Activated CD8-positive, alpha-beta memory T cell treated with anti-CD3 and anti-CD28 coated beads, Interleukin-2, amount 50 U/mL, for 4 hours (primary cell): ENCODE results near the gene PPM1H.
"Not testable (repeated sequence)": the region's sequence is repeated elsewhere in the genome, so short reads cannot be mapped to it uniquely, and the experiment has no call there.

Source experiments
- DNase-seq: peaks from one replicate; pipeline ENCODE4 v3.0.0-alpha.2; 2020

PPM1H gene

DNA sequence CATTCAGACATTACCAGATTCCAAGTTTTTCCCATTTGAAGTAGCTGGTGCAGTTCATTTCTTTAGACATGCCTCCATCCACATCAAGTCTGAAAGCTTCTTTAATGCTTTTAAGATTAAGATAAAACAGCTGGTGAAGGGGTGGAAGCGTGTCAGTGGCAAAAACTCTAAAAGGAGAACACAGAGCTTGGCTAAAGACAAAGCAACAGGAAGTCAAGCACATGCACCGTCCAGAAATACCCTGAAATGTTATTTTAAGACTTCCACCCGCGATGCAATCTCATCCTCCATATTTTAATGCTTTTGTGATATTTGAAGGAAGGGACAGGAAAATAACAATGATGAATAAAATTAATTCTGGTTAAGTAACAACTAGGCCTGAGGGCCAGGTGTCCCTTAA lies 31.8 kb downstream of the PPM1H start:
- DNase-seq: no peak

DNA sequence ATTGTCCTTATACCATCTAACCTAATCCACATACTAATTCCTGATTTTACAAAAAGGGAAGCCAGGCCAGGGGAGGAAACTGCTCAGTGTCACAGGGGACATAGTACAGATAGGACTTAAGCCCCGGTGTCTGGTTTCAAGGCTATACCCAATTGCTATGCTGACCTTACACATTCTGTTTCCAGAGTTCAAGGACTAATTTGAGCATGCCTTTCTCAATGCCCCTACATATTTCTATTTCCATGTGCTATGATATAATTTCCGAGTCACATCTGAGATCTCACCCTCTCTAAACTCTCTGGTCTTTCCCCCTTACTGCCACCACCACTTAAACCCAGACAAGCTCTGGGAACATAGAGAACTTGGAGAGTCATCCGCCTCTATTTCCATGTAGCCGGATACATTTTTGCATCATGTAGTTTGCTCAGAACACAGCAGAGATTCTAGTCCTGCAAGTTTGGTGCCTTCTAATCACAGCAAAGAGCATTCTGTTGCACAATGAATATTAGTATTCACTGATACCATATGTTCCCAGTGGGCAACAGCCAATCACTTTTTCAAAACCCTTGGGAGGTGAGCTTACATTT lies 34.2 kb downstream of the PPM1H start:
- no peak for DNase-seq

DNA sequence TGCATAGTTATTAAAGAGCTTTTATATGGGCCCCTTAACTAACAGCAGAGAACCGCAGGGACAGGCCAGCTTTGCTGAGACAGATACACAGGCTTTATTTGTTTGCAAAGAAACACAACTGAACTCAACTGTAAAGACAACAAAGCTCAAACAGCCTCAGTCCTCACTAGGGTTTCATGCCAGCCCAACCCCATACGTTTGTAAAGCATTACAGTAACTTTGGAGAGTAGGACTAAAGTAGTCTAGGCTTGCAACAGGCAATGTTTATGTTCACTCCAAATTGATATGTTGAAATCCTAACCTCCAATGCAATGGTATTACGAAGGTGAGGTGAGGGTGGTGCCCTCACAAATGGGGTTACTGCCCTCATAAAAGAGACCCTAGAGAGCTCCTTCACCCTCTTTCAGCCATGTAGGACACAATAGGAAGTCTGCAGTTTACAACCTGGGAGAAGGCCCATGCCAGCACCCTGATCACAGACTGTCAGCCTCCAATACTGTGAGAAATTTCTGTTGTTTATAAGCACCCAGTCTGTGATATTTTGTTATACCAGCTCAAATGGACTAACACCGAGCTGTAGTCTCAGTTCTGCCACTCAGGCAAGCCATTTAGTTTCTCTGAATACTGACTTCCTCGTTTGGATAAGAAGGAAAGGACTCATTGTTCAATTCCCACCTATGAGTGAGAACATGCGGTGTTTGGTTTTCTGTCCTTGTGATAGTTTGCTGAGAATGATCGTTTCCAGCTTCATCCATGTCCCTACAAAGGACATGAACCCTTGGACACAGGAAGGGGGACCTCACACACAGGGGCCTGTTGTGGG lies 35.2 kb downstream of the PPM1H start:
- DNase-seq: no peak

GRCh38 chr12:62898526-62898925 lies 36.4 kb downstream of the PPM1H start:
- DNase-seq: no peak

- no peak for DNase-seq
Measured at GRCh38 chr12:62895351-62895877, 39.5 kb downstream of the PPM1H start.

GRCh38 chr12:62893276-62893675 lies 41.7 kb downstream of the PPM1H start:
- DNase-seq: no peak

DNA sequence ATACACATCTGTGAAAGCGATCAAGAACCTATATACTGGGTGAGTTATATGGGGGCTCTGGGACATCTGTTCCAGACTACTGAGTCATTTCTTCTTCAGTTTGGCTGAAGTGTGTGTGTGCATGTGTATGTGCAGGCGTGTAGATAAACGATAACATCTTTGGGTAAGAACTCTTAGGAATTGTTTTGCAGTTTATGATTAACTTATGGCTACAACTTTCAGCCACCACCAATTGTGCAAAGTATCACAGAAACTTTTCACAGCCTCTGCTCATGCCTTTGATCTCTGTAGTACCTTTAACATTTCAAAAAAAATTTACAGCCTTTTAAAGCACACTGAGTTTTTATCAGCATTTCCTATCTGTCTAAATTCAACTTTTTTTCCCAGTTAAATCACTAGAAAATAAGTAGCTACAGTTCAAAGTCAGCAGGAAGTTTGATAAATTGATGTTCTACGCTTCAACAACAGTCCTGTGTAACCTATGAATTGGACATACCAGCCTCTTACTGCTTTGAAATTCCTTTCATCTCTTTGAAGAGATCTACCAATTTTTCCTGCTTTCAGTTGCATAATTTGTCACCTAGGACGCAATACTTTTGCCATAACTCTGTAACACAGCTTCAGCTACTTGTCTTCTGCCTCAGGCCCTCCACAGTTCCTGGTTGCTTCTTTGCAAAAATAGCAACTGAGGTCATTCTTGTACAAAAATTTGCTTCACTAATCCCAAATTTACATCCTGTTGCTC lies 43.0 kb downstream of the PPM1H start:
- no peak for DNase-seq

- no peak for DNase-seq
Measured at GRCh38 chr12:62888454-62889110, 46.4 kb downstream of the PPM1H start.

- no peak for DNase-seq
Measured at GRCh38 chr12:62886796-62887195, 48.2 kb downstream of the PPM1H start.

DNA sequence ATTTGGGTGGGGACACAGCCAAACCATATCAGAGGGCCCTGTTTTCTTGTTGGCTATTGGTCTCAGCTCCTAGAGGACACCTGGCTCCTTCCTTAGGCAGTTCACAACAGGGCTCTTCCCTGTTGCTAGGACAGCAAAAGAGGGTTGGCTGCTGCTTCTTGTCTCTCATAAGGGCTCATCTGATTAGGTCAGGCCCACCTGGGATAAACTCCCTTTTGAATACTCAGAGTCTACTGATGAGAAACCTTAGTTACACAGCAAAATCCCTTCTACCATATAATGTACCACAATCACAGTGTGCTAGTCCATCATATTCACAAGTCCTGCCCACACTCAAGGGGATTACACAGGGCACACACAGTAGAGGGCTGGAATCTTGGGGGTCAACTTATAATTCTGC lies 49.7 kb downstream of the PPM1H start:
- DNase-seq: no peak

- DNase-seq: not testable (repeated sequence)
Measured at GRCh38 chr12:62884832-62885231, 50.1 kb downstream of the PPM1H start.

- no peak for DNase-seq
Measured at GRCh38 chr12:62882696-62883095, 52.3 kb downstream of the PPM1H start.

- DNase-seq: no peak
Measured at GRCh38 chr12:62882140-62882539, 52.8 kb downstream of the PPM1H start.

DNA sequence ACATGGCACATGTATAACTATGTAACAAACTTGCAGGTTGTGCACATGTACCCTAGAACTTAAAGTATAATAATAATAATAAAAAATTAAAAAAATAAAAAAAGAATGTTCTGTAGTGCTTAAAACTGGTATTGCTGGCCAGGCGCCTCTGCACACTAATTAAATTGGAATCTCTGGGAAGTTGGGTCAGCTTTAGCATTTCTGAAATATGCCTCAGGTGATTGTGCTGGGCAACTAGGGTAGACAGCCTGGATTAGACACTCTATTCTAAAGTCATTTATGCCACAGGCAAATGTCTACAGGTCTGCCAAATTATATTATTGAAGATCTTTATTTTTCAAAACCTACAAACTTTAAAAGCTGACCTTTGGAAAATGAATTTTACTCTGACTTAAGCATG lies 55.3 kb downstream of the PPM1H start:
- DNase-seq: no peak

DNA sequence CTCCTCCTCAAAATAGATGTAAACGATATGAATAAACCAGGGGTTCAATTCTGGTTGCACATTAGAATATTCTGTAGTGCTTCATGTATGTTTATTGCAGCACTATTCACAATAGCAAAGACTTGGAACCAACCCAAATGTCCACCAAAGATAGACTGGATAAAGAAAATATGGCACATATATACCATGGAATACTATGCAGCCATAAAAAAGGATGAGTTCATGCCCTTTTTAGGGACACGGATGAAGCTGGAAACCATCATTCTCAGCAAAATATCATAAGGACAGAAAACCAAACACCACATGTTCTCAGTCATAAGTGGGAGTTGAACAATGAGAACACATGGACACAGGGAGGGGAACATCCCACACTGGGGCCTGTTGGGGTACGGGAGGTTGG lies 55.7 kb downstream of the PPM1H start:
- not testable (repeated sequence) for DNase-seq

- no peak for DNase-seq
Measured at GRCh38 chr12:62878211-62878610, 56.7 kb downstream of the PPM1H start.

- DNase-seq: no peak
Measured at GRCh38 chr12:62876938-62877548, 57.9 kb downstream of the PPM1H start.

GRCh38 chr12:62873826-62874448 lies 61.0 kb downstream of the PPM1H start:
- no peak for DNase-seq

DNA sequence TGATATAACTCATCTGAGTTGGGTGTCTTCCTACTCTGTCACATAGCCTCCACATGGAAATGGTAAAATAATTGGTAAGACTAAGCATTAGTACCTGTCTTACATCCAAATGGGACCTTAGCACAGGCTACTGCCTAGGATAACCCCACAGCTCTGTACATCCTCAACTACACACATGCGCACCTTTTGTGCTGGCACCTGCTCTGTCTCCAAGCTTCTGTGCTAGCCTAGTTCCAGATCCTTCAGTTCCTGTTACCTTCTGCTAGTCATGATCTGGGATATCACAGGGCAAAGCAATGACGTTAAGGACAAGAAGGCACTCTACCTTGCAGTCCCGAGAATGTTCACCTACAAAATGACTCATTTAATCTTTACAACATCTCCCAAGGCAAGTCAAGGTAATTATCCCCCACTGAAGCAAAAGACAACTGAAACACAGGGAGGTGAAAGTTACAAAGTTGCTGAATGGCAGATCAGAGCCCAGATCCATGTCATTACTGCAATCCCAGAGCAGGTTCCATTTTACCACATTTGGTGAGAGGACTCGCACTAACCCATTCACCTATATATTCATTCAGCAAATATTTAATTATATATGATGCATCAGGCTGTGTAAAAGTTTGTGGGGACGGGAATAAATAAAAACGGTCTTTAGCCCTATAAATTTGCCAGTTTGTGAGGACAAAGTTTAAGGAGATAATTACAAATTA lies 61.7 kb downstream of the PPM1H start:
- no peak for DNase-seq

DNA sequence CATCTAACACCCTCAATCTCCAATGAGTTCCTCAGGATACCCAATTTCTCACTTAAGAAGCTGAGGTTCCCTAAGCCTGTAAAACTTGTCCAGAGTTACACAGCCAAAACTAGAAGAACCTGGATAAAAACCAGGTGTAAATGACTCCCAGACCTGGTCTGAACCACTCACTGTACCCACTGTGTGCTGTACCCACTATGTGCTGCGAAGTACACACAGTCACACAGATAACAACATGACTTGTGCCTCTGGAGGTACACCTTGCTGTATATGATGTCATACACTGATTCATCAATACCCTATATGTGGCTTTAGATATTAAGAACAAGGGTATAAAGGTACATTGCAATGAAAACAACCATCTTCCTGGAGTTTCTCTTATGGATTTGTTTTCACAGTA lies 66.1 kb downstream of the PPM1H start:
- DNase-seq: no peak

- DNase-seq: no peak
Measured at GRCh38 chr12:62866451-62867082, 68.4 kb downstream of the PPM1H start.
